Measurements from ENCODE around the gene SRSF5.
A peak's percentile ranks its signal among the peaks of the same experiment; 100 is the strongest.
"Not testable (repeated sequence)": the region's sequence is repeated elsewhere in the genome, so short reads cannot be mapped to it uniquely, and the experiment has no call there.

The SRSF5 gene

DNA sequence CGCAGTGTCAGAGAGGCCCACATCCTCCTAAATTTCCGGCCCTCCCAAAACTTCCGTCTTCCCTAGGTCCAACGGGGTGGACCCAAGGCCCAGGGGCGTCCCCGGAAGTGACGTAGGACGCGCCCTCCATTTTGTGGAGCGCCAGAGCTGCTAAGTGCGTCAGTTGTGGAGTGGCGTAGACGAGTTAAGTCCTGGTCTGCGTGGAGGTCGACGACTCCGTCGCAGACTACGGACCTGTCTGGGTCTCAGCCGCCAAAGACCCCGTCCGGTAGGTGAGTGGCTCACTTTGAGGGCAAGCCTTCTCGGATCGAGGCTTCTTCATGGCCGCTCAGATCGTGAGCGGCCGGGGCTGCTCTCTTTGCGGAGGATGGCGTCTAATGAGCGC, at the start of gene SRSF5:
SRSF5 (plus strand) TSS at position 159 of the 385 bp plus-strand sequence. CDS start 1,015 bp downstream, outside the sequence.
- DNase-seq, result peak; percentile 92 to 93

DNA sequence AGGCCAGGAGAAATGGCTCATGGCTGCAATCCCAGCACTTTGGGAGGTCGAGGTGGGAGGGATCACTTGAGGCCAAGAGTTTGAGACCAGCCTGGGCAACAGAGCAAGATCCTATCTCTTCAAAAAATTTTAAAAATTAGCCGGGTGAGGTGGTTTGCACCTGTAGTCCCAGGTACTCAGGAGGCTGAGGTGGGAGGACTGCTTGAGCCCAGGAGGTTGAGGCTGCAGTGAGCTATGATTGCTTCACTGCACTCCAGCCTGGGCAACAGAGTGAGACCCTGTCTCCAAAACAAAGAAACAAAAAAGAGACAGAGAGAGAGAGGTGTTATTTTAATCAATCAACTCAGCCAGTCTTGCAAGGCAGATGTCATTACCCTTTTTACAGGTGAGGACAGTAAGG, 48.3 kb upstream of the SRSF5 start:
- DNase-seq, result not testable (repeated sequence)

DNA sequence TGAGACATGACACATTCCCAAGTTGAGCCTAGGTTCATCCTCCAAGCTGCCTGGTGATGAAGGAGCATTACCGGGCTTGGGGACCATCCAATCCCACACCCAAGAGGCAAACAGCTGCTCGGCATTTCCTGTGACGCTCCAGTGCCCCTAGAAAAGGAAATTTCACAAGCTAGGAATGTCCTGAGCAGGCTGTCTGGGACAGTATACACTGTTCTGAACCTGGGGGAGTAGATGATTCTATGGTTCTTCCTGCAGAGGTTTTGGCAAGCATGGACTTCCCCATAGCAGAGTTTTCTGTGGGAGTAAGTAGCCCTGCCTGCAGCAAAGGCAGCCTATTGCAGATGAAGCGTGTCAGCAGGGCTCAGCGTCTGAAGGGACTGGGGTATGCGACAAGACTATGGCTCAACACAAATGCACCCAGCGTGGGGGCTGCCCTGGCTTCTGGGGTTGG, 47.4 kb upstream of the SRSF5 start:
- DNase-seq, result peak; percentile 94 to 96

DNA sequence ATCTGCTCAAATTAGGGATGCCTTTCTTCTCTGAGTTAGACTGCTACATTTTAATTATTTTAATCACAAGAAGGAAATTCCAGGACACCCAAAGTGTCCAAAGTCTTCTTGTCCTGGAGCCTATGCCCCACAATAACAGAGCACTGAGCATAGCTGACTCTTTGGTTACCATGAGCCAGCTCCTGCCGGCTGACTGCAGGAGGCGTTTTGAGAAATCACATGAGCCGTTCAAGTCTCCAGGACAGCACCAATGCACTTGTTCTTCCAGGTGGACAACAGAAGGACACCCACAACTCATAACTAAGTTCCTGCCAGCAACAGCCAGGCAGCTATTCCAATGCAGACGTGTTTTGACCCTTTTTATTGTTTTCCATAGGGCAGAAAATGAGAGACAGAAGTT, 46.0 kb upstream of the SRSF5 start:
- DNase-seq, result no peak

DNA sequence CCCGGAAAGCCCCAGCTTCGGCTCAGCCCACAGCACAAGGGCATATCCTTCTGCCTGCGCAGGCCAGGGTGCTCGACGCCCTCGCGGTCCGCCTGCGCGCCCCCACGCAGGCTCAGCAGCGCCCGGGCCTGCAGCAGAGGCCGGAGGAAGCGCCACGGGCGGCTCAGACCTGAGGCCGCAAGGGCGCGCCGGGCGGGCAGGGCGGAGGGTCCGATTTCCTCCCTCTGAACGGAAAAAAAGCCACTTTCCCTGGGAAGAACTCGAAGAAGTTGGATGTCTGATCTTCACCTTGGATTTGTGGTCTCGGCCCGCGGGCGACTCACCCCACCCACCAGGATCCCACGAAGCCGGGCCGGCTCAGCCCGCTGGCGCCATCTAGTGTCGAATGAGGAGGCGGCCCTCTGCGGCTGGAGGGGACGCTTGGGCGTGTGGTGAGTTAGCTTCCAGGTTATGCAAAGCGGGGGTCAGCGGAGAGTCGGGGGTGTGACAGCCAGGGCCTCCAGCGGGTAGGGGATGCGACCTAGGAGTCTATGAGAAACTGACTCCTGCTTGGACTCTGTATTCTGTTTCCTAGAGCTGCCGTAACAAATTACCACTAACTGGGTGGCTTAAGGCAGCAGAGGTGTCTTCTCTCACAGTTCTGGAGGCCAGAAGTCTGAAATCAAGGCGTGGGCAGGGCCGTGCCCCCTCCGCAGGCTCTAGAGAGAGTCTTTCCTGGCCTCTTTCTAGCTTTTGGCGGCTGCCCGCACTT, 40.0 kb upstream of the SRSF5 start:
- peak; percentile 51 to 71 for DNase-seq

DNA sequence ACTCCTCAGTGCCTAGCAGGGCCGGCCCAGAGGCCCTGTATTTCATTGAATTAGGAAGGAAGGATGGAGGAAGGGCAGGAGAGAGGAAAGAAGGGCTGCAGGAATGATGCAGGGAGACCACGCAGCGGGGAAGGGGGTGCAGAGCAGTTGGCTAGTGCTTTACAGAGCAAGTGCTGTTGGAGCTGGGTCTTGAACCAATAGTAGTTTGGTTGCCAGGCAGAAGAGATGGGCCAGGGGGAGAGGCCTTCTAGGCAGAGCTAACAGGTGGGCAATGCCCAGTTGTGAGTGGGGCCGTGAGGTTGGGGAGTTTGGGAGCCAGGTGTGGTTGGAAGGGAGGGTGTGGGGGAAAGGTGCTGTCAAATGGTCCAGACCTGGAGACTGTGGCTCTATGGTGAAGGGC, 39.1 kb upstream of the SRSF5 start:
- no peak for DNase-seq

DNA sequence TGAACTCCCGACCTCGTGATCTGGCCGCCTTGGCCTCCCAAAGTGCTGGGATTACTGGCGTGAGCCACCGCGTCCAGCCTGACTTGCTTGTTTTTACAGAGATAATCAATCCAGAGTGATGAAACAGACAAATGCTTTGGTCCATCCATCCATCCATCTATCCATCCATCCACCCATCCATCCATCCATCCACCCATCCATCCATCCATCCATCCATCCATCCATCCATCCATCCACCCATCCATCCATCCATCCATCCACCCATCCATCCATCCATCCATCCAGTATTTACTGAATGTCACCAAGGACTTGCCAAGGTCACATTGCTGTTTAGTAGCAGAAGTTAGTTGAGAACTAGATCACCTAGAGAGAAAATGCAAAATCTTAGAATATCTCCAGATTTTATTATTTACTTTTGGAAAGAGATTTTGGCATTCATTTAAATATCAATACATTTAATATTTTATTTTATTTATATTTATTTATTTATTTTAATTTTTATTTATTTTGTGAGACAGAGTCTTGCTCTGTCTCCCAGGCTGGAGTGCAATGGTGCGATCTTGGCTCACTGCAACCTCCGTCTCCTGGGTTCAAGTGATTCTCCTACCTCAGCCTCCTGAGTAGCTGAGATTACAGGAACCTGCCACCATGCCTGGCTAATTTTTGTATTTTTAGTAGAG, 34.9 kb upstream of the SRSF5 start:
- DNase-seq, result not testable (repeated sequence)

DNA sequence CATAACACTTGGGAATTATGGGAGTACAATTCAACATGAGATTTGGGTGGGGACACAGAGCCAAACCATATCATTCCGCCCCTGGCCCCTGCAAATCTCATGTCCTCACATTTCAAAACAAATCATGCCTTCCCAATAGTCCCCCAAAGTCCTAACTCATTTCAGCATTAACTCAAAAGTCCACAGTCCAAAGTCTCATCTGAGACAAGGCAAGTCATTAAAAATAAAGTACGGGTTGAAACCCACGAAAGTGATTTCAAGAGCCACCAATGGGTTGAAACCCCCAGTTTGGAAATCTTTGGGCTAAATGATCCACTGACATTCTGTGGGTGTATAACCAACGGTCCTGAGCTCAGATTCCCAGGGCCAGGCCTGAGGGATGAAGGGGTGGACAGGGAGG, 30.5 kb upstream of the SRSF5 start:
- DNase-seq, result not testable (repeated sequence)

DNA sequence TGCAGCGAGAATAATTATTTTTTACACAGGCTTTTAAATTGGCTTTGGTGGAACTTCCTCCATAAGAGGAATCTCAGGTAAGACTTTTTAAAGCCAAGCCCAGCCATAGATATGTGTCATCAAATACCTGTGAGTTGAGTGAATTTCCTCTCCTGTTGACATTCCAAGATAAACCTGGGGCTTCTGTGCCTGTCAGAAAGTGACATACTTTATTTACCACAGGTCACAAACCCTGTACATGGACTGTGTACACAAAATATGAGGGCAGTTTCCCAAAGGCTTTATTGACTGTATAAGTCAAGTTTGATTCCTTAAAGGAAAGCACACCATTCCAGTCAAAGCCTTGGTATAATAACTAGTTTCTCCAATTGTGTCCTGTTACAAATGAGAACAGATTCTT, 25.9 kb upstream of the SRSF5 start:
- no peak for DNase-seq

DNA sequence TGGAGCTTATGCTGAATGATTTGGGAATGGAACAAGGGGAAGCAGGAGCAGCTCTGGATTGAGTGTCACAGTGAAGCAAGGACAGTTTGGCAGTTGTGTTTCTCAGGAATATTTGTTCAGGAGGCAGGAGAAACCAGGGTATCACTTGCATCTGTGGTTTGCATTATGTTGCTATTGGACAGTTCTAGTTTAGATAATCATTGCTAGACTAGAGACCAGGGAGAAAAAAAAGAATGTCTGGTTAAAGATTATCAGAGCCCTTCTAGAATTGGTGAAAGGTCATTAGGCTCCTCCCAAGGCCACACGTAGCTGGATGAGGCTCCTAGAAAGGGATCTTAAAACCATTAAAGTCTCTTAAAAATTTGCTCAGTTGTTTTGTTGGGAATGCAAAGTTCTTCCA, 17.0 kb upstream of the SRSF5 start:
- no peak for DNase-seq

DNA sequence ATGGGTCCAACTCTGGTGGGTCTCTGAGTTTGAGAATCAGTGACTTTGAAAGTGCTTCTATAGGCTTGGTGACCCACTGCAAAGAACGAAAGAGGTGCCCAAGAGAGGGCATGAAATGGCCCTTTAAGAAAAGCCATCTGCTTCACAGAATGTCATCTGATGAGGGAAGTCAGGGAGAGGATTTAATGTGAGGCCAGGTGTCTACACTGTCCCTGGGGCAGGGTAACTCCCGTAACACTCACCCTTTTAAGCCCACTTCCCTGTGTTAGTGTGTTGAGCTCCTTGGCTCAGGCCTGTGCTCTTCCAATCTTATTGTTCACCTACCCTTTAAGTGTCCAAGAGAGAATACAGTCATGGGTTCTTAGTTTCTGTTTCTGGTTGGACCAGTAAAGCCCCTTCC, 16.4 kb upstream of the SRSF5 start:
- no peak for DNase-seq

DNA sequence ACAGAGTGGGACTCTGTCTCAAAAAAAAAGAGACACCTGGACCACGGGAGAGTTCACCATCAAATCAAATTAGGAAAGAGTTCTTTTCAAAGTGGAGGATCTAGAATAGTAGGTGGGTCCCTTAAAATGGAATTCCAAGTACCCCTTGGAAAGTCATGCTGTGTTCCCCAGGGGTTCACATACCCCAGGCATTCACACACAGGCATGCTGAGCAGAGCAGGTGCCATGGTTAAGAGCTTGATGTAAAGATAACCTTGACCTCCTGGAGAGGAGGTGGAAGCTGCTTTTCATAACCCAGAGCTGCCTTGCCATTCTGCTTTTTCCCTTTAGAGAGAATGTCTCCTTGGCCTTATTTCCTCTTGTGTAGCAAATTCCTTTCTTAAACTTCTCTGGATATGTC, 14.2 kb upstream of the SRSF5 start:
- DNase-seq, result no peak

DNA sequence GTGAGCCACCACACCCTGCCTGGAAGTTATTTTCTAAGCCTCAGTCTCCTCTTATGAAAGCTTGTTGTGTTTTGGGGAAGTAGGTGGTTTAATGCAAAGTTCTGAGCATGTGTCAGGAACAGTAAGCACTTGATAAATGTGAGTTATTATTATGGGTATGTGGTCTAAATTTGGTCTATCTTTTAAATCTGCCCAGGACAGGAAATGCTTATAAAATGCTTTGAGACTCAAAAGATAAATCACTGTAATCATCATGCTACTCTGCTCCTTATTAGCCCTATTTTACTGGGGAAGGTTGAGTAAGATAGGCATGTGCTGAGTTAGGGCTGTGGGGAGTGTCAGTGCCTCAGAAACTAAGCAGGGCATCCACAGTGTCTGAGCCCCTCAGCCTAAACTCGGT, 13.1 kb upstream of the SRSF5 start:
- DNase-seq, result no peak

DNA sequence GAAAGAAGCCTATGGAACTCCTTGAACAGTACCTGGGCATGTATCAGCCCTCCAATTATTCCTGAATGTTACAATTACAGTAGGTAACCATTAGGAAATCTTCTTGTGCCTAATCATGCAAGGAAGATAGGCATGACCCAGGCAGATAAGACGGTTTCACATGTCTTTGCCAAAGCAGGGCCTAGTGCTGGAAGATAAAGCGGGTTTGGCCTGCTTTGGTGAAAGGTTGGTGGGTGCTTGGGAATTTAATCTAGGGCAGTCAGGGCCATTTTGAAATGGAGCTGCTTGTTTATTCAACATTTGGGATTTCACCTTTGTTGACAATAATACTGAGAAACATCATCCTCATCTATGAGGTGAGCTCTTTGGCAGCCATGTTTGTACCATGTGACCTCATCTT, 12.5 kb upstream of the SRSF5 start:
- no peak for DNase-seq

DNA sequence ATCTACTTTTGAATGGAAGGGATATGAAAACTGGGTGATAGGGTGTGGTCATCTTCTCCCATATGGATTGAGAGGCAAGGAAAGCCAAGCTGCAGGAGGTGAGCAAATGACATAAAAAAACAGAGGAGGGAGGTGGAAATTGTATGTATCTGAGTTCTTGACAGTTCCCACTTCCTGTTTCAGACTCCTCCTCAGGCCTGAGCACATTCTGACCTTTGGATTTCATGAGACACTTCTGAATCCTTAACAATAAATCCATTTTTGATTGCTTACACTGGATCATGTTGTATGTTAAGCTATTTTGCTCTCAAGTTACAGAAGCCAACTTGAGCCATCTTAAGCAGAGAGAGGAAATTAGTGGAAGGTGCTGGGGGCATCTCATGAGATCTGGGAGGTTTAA, 11.6 kb upstream of the SRSF5 start:
- peak in 1 of 2 experiments; percentile 7 for DNase-seq

DNA sequence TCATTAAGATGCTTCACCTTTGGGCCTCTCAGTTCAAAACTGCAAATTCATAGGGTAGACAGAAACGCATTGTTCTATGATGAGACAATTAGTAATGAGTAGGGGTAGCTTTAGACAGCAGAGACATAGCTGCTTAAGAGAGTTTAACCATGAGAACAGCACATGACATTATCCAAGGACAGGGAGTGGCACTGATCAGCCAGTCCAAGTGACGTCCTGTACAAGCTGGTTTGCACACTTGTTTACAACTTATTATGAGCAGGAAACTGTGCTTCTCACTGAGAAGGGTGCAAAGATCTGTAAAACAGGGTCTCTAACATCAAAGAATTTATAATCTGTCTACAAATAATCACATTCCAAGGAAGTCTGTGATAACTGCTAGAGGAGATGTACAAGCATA, 11.2 kb upstream of the SRSF5 start:
- DNase-seq, result no peak

DNA sequence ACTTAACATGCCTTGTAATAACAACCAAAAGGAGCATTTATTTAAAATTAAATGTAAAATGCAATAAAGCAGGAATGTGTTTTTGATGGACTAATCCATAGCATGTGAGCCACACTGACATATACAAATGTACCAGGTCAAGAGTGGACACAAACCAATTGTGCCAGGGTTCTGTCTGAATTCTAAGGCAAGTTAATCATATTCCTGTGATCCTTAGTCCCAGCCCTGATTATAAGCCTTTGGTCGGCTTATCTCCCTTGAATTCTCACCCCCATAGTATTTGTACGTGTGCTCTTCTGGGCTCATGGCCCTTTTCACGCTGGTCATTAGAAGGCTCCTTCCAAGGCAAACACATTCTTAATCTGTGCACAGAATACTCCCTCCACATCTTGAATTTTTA, 10.6 kb upstream of the SRSF5 start:
- no peak for DNase-seq

DNA sequence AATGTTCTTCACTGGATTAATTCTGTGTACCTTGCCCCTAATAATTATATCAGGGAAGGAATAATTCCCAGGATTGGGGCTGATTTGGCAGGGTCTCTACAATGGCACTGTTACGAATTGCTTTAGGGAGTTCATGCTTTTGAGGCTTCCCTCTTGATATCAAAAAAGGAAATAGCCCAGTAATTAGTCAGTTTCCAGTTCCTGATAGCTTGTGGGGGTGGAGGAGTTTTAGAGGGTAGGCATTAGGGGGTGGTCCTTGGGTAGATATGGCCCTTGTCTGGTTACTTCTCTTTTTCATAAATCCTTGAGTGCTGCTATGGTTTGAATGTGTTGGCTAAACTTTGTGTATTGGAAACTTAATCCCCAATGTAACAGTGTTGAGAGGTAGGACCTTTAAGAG, 6.1 kb upstream of the SRSF5 start:
- peak; percentile 28 to 50 for DNase-seq

DNA sequence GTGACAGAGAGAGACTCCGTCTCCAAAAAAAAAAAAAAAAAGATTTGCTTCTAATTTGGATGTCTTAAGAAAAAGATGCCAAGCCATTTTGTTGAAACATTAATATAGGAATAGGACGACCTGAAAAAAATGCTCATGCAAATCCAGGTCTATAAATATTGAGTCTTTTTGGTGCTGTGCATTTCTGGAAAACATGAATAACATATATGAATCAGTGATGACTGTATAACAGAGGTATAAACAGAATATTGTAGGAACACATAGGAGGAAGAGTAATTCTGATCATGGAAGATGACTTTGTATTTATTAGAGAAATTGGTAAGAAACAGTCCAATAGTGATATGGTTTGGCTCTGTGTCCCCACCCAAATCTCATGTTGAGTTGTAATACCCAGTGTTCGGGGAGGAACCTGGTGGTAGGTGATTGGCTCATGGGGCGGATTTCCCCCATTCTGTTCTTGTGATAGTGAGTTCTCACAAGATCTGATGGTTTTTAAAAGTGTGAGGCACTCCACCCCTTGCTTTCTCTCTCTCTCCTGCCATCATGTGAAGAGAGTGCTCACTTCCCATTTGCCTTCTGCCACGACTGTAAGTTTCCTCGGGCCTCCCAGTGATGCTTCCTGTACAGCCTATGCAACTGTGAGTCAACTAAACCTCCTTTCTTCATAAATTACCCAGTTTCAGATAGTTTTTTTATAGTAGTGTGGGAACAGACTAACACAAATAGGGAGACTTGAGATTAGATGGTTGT, 3.0 kb upstream of the SRSF5 start:
- peak in 1 of 2 experiments; percentile 28 for DNase-seq

DNA sequence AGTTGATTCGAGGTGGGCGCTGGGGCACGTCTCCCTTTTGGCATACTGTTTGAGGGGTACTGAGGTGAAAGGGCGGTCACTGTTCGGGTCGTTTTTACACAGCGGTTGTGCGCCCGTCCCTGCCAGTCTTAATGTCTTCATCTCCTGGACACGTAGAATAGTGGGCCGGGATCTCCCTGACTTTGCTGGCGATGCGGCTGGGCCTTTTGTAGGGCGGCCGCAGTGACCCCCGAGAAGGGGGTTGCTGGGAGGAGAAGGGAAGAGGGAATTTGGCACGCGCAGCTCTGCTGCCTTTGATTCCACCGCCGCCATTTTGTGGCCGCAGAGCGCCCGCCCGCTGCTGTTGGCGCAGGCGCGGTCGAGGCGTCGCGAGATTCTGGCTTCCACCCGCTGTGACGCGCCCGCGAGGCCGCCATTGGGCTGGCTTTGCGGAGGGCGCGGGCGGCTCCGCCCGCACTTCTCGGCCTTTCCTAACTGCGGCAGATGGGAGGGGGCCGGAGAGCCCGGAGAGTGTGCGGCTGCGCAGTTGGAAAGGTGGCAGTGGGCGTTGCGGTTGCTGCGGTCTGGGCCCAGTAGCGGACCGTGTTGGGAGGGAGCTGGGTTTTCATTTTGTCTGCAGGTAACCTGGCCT, 542 bp downstream of the SRSF5 start:
- peak; percentile 63 to 69 for DNase-seq

DNA sequence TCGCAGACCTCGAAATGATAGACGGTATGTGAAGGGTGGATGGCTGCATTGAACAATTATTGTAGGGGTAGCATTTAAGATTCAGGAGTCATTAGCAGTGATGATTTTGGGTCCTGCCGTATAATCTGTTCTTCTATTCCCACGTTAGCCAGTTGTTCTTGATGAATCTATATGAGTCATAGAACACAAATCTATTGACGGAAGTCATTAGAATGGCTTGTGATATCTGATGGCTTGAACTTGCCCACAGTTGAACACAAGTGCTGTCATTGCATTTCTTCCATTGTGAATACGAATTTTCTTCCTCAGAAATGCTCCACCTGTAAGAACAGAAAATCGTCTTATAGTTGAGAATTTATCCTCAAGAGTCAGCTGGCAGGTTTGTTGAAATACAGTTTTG, 1.9 kb downstream of the SRSF5 start:
- DNase-seq, result no peak

DNA sequence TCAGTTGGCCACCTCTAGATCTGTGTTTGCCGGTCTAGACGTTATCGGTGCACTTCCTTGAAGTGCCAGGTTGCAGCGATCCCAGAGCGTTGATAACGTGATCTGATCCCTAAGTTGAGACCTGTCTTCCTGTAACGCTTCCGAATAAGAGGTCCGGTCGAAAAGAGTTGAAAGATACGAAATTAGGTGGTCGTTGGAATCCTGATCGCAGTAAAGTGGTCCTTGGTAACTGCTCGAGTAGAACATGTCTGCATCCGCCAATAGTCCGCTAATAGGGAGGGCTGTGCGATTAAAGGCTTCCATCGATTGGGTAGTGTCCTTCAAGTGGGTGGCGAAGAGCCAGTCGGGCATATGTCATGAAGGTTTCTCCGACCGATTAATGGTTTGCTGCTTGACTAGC, 2.7 kb downstream of the SRSF5 start:
- DNase-seq, result no peak

DNA sequence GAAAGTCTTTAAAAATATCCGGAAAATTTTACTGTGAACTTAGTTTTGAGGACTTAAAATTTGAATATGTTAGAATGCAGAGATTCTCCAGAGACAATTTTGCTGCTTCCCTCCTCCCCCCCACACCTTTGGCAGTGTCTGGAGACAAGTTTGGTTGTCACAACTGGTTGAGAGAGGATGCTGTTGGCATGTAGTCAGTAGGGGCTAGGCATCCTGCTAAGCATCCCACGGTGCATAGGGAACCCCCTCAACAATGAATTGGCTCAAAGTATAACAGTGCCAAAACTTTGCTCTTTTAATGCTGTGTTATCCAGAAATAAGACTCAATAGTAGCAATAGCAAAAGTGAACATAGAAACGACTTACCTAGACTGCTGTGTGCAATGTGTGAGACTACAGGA, 3.6 kb downstream of the SRSF5 start:
- DNase-seq, result no peak

Measured in Kasumi-1 (cell line).